Ishikawa (cell line): ENCODE results near the gene DCHS2.

Experiments used
- CEBPB ChIP-seq: IDR thresholded peaks from 2 replicates; pipeline ENCODE4 v1.6.1; 2012
- CREB1 ChIP-seq: IDR thresholded peaks from 2 replicates; pipeline ENCODE4 v1.6.1; 2012; ENCODE audit warnings: low read depth
- EGR1 ChIP-seq: IDR thresholded peaks from 2 replicates; pipeline ENCODE4 v1.6.1; 2012
- EP300 ChIP-seq: IDR thresholded peaks from 2 replicates; pipeline ENCODE4 v1.6.1; 2012; ENCODE audit warnings: borderline replicate concordance
- MAX ChIP-seq: IDR thresholded peaks from 2 replicates; pipeline ENCODE4 v1.6.1; 2012
- NFIC ChIP-seq: IDR thresholded peaks from 2 replicates; pipeline ENCODE4 v1.6.1; 2012
- RAD21 ChIP-seq: IDR thresholded peaks from 2 replicates; pipeline ENCODE4 v1.6.1; 2012; ENCODE audit warnings: low read depth
- REST ChIP-seq: IDR thresholded peaks from 2 replicates; pipeline ENCODE4 v1.6.1; 2012; ENCODE audit warnings: low read depth, mild to moderate bottlenecking
- TAF1 ChIP-seq: IDR thresholded peaks from 2 replicates; pipeline ENCODE4 v1.6.1; 2012; ENCODE audit warnings: low read depth, mild to moderate bottlenecking
- TCF12 ChIP-seq: IDR thresholded peaks from 2 replicates; pipeline ENCODE4 v1.6.1; 2012; ENCODE audit warnings: low read depth
- YY1 ChIP-seq: IDR thresholded peaks from 2 replicates; pipeline ENCODE4 v1.6.1; 2012; ENCODE audit warnings: low read depth
- ZBTB7A ChIP-seq: IDR thresholded peaks from 2 replicates; pipeline ENCODE4 v1.6.1; 2012; ENCODE audit warnings: low read depth

- TF ChIP-seq EGR1 (no peak), REST (no peak), TAF1 (no peak), MAX (no peak), RAD21 (no peak), YY1 (no peak), CREB1 (no peak), ZBTB7A (no peak), NFIC (no peak), CEBPB (no peak), EP300 (no peak), TCF12 (no peak)
These were observed 174.2 kb downstream of the DCHS2 start for GRCh38 chr4:154317201-154317999.
